CD4-positive, alpha-beta T cell treated with Interleukin-4 for 1 hour (primary cell): ENCODE measurements around the gene USH2A.

Experiments
- DNase-seq, 2 donors: peaks; one replicate each; pipeline ENCODE4 v3.0.0-alpha.2; 2020 to 2022

Gene USH2A

DNA sequence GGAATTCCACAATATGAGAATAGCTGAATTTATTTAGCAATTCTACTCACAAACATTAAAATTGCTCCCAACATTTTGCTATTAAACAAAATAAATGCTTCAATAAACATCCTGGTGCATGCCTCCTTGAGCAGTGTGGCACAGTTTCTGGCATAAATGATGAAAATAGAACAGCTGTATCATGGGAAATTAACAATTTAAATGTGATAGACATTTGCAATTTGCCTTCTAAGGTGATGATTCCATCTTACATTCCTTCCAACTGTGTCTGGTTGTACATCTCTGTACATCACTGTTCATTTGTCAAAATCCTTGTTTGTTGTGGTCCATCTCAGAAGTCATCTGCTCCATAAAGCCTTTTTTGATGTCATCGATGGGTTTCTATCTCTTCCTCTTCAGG, 657.4 kb downstream of the USH2A start:
- no peak for DNase-seq

DNA sequence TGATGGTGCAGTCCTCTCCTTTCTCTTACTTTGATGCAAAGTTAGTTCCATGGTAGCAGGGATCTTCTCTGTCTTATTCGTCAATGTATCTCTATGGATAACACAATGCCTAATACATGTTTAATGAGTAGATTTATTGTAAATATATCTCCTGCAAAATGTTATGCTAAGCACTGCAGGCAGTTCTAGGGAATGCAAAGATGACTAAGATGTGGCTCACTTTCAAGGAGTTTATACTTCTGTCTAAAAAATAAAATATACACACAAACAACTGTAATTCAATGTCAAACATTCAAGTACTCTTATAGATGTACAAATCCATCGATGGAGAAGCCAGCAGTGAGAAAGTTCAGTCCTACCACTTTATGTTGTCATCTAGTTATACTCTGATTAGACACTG, 661.8 kb downstream of the USH2A start:
- no peak for DNase-seq

DNA sequence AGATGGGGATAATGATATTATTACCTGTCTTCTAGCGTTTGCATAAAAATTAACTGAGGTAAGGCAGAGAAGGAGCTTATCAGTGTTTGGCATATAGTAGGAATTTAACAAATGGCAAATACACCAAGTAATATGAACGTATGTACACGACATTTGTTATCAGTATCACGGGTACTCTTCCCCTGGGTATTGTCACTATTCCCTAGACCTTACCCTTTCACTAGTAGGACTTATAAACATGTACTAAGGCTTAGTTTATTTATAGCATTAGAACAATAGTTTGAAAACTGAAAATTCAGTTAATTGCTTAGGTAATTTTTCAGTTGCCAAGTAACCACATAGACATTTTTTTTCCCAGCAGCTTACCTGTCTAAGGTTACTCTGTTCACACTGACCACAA, 669.1 kb downstream of the USH2A start:
- no peak for DNase-seq

DNA sequence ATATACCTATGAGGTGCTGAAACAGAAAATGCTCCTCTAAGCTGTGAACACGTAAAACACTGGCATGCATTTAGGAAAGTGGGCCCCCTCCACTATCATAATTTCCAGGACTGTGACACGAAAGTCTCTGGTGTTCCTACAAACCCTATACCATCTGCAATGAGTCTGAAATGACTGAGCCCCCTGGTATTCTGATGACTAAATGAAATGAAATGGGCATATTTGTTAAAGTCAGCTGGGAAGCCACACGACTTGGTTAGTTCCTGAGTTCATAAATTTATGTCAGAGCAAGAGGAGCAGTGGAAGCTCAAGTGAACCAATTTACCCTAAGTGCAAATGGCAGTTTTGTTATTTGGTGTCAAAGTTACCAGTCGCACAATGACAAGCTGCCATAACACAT, 673.8 kb downstream of the USH2A start:
- DNase-seq: no peak

DNA sequence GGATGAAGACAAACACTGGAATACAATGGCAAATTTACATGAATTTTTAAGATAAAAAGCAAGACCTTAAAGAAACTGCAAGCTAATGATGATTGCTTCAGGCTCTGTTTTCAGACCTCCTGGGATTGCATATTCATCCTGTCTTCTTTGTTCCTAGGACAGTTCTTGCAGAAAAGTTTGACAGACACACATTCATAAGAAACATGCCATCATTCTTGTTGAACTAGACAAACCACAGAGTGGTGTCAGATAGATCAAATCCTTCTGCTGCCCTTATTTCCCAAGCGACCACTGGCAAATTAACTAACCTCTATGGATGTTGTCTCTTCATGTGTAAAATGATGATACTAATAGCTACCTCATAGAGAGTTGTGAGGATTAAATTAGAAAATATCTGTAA, 674.8 kb downstream of the USH2A start:
- no peak for DNase-seq

DNA sequence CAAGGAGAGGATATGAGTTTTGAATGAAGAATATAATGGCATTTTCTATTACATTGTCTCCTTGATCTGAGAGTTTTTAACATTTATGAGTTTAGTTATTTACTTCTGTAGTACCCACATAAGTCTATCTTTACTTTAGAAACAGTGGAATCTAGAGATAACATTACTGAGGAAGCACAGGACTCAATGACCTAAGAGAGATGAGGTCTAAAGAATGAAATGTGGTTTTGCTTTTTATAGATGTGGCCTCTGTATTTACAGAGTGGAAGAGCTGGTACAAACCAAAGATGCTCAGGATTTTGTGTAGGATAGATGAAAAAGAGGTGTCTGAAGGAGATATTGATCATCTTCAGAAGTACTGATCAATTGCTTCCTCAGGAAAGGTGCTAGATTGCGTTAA, 678.8 kb downstream of the USH2A start:
- no peak for DNase-seq

DNA sequence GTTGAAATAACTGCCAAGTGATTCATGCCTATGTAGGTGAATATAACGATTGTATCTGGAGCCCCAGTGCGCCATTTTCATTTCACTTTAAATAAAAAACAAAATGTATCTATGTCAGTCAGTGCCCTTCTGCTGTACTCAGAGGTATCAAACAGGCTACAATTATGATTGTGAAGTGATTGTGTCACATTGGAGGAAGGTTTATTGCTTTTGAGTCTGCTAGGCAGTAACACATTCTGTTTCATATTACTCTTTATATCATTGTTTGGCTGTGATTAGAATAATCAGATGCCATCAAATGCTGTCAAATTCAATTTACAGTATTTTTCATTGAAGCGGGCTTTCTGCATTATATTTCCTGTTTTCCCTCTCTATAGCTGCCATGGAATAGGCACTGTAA, 684.2 kb downstream of the USH2A start:
- no peak for DNase-seq

DNA sequence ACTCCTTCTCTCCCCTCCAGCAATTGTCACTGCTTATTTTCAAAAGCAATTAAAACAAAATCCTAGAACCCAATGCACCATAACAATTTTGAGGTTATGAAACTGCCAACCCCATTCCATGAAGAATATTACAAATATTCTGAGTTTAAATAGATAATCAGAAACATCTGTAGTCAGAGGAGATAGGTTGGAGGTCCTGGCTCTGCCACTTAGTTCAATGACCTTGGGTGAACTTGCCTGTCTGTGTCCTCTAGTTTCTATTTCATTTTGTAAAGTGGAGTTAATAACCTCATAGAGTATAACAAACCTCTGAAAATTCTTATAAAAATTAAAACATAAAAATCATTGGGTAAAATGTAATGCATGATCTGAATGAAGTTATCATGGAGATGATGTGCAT, 691.5 kb downstream of the USH2A start:
- no peak for DNase-seq

DNA sequence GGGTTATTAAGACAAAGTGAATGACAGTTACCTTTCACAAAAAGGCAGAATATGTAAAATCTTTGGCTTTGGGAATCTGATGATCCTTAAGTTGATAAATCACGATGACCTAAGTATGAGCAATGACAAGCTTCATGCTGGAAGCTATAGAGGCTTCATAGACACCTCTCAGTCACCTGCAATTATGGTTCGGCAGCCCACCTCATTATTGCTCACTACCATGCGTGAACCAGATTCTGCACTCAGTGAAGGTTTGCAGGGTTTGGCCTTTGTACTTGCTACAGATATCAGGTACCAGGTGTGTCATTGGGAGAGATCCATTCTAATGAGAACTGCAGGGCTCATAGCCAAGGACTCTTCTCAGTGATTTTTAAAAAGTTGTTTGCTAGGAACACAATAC, 692.6 kb downstream of the USH2A start:
- no peak for DNase-seq

DNA sequence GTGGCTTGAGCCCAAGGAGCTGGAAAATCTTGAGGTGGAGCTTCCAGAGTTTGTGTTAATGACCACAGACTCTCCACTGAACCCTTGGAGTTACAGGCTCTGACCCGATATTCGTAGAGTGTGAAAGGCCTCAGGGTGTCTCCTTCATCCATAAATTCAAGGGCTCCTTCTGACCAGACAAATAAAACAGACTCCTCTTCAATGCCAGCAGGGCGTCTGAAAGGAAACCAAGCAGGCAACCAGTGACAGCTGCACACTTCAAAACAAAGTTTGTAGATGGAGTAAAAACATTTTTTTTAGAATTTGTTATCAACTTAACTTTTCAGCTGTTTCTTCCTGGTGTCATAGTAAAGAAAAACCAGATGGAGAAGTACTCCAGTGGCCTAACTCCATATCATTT, 695.1 kb downstream of the USH2A start:
- DNase-seq: no peak

DNA sequence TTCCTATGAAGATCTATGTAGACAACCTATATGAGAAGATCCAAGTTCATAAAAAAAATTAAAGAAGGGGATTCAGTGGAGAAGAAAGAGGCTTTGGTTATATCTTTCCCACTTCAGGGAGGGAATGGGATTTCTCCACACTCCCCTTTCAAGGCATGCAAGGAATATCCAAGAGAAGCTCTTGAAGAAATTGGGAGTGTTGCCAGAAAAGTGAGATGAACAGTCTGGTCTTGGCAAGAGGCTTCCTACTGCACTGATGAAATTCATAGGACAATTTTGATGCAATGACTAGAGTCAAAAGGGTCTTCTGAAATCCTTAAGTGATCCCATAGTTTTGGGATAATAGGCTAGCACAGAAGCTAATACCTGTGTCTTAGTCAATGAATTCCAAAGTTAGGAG, 703.1 kb downstream of the USH2A start:
- DNase-seq: no peak

DNA sequence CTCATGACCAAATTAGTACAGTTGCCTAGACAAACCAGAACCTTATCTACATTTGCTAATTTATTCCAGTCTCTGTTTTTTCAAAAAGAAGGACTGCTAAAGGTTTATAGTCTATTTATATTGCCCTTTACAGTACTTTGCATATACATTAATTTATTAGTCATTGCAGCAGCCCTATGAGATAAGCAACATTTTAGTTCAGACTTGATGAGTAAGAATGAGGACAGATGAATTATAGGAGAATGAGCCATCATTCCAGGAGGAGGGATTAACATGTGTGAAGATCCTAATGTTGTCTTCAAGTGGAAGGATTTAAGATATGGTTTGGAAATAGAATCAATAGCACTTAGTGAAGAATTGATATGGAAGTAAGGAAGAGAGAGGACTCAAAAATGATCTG, 703.7 kb downstream of the USH2A start:
- no peak for DNase-seq

DNA sequence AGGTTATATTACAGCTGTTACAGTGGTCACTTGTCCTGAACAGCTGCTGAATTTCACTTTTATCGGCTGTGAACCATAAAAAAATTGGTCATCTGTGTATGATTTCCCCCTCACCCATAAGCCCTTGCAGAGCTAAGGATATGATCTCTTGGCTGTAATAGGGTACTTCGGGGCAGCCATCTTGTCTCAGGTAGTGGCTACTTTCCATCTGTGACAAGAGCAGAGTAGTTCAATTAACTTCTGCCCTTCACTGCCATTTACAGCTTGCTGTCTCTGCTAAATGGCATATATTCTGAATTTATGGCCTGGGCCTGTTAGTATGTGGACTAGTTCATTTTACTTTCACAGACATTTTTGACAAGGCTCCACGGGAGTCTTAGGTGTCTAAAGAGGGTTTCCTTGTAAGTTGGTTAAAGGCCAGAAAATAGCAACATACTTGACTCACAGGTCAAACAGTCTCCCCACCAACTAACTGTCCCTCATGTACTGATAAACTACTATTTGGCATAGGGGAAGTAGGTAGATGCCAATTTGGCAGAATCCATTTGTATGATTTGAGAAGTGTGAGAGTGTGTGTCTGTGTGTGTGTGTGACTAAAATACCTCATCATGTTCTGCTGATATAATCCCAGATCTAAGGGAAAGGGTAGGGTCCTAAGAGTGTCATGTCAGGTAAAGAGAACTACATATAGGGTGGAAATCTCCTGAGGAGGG, 704.5 kb downstream of the USH2A start:
- DNase-seq: no peak

DNA sequence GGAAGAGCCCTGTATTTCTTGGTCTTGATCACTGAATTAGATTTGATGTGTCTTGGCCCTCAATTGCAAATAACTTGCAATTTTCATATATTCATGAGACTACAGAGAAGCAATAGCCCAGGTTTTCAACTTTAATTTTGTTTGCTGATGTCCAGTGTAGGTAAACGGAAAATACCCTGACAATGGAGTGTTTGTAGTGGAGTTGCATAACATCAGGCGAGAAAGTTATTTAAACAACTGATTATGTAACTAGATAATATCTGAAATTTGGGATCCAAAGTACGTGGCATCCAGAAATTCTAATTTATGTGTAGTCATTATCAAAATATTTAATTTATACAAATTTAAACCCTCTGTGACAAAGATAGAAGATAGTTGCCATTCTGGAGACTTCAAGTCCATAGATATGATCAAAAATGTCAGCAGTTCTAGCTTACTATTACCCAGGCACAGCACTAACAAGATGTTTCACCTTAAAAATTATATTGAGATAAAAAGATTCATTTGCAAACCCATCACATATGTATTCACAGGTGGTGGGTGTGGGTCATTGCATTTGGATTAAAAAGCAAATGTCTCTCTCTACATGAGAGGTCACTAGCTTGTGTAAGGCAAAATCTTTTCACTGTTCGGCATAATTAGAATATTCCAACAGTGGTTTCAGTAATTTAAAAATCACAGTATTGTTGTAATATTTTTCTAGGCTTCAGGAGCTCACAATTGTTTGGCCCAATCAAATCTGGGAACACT, 705.4 kb downstream of the USH2A start:
- DNase-seq: no peak

DNA sequence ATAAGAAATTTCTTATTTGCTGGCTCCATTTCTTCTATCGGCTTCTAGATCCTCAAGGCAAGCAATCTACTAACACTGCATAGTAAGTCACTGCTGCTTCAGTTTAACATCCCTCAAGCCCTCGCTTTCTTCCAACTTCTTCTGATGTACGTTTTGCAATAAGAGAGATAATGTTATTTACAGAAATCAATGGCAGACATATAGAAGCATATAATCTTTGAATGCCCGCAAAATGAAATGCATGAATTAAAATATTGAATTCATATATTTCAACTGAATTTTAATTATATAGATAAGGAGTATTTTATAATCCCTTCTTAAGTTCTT, 712.4 kb downstream of the USH2A start:
- no peak for DNase-seq

DNA sequence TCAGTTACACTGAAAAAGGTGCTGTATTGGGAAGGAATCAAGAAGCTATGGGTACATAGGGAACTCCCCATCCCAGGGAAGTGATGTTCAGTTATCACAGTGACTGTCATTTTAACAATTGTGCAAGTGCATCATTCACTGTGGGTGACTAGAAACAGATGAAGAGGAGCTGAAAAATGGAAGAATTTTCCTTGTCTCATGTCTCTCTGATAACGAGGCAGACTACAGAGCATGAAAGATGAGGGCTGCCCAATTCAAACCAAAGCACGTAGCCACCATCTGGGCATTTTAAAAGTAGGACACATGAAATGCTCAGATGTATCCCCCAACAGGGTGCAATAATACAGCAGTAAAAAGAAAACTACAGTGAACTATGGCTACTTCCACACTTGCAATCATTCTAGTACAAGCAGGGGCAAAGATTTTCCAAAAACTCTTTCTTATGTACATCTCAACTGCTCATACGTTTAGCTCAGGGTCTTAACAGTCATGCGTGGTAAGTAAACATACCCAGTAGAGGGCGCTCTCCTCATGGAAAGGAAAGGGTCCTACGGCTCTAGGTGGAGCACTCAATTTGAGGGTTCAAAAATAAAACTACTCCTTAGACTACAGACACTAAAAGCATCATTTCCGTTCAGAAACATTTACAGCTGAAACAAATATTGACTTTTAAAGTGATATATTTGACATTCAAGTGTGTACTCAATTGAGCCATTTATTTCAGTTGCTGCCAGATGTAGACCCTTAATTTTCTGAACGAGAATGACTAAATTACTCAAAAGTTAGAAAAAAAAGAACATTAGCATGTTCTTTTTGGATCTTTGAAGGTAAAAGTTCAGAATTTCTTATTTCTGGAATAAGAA, 713.0 kb downstream of the USH2A start:
- DNase-seq: no peak

DNA sequence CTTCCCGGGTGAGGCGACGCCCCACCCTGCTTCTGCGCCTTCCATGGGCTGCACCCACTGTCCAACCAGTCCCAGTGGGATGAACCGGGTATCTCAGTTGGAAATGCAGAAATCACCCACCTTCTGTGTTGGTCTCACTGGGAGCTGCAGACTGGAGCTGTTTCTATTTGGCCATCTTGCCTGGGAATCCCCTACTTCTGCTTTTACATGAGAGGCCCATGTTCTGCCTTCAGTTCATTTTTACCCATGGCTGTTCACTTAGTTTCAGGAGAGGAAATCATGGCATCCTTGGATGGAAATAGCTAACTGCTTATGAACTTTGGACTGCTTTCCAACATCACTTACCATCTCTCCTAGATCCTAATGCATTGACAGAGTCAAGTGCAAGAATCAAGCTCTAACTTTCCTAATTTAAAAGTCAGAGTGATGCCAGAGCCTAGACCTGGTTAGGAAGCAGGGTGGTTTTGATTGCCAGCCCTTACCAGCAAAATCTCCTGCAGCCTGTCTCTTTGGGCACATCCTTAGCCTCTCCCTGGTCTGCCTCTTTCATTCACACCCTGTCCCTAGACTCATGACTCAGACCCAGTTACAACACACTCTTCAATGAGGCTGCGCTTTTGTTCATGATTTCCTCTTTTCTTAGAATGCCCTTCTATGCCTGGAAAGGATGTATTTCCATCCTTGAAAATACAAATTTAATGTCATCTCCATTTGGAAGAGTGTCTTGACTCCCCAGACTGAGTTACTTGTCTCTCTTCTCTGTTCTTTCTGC, 719.0 kb downstream of the USH2A start:
- no peak for DNase-seq

DNA sequence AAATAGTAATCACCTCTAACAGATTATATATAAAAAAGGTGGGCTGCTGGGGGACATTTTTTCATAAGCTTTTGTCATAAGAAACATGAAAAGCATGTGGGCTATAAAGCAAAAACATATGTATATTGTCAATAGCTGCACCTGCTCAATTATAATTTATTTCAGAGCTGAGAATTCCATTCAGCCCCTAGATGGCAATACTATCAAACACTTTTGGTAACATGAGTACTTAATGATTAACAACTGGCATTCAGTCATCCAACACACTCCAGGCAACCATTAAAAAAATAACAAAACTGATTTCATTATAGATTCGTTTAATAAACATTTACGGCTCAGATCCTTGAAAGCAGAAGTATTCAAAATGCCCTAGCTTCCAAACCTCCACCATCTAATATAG, 741.0 kb downstream of the USH2A start:
- no peak for DNase-seq

DNA sequence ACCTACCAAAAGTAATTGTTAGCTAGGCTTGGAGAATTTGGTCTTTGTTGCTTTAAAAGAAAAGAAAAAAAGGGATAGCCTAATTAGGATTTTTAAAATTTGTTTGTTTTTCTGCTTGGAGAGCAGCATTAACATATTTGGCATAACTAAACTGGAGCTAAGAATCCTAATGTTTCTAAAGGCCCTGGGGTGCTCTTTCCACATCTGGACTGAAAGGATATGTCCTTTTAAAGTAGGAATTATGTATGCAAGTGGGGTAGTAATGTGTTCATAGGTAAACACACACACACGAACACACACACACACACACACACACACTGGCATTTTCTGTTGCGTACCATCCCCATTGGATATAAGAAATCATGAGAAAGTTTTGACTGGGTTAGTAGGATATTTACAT, 742.2 kb downstream of the USH2A start:
- no peak for DNase-seq

DNA sequence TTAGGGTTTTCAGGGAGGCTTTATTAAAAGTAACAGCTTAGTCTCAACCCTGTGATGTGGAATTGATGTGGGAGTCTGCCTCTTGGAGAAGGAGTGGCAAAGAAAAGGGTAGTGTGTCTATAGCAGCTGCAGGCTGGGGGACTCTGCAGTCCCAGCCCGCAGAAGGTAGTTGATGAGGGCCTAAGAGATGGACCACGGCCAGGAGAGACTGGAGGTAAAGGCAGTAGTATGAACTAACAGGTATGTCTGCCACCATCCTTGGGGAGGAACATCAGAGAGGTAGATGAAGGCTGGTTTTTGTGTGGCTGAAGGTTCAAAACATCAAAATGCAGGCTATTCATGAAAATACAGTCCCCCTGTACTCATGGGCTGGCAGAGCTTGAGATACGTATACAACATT, 744.0 kb downstream of the USH2A start:
- no peak for DNase-seq

DNA sequence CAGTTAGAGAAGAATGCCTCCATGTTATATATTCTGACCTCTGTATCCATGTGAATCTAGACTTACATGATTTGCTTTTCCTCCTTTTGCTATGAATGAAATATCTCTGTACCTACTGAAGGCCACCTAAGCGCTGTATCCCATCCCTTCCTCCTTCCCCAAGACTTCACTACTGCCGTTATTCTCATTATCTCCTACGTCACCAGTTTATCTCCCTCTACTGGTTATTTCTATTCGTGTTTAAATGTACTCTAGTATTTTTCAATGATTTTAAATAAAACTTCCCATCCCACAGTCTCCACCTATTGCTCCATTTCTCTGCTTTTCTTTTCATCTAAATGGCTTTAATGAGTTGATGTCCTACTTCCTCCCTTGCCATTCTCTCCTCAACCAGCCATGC, 746.1 kb downstream of the USH2A start:
- DNase-seq: no peak

DNA sequence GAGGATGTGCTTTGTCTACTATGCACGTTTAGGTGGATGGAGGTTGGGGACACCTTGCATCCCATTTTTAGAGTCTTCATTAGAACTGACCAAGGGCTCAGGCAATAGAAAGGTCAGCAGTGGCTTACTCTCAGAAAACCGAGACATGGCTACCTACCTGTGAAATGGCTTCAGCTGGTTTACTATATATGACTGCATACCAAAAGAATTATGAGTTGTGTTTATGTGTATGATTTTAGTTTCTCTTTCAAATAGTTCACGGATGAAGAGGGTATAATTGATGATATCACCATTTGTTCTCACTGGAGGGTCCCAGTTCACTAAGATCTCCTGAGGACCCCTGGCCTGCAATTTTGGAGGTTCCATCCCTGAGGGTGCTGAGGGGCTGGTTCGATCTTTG, 749.3 kb downstream of the USH2A start:
- no peak for DNase-seq

DNA sequence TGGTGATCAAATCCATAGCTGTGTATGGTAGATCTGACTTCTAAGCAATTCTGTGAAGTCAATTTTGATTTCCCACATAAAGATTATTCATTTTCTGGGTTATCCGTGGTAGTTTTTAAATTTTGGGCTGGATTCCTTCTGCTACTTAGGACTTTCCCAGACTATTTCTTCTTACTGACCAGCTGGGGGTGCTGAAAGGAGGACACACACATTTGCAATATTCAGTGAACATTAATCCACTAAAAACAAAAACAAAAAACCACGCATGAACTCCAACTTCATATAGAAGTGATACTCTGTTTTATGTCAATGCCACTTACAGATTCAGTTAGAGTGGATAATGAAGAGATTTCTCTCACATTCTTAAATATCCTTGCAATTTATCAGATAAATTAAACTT, 750.8 kb downstream of the USH2A start:
- DNase-seq: no peak
